ENCODE data around the gene CCDC85B. TPM values are rescaled to one million over a fixed set of nuclear protein-coding genes. Genes with fewer than 3 reads are reported as not detected.

CCDC85B gene
- polyA plus RNA-seq, 1 of the 3 experiments (the other 2 are of a cell fraction), result 52.8 TPM

GRCh38 chr11:65916391-65916790 lies 25.9 kb downstream of the CCDC85B start:
- DNase-seq, result no peak
- Histone ChIP-seq H3K27me3 (ENCODE audit: insufficient read depth) (no peaks in the 10 kb centered on the region), H3K27ac (ENCODE audit: low read depth in 2 of 2, low read length in 1 of 2) (peak overlapping the region; percentile 84 to 97; a peak in 3 of 4 replicates), H3K4me3 (ENCODE audit: low read depth in 2 of 2, low read length in 1 of 2) (peak overlapping the region in 1 of 2 experiments; percentile 28; a peak in 1 of 4 replicates), H3K4me2 (peak overlapping the region; percentile 96), H4K20me1 (ENCODE audit: insufficient read depth) (0 out of 2 replicates have a peak, but pooled peaks cover 4% of the 10 kb centered on the region), H3K9me2 (no peaks in the 10 kb centered on the region), H3K9me3 (no peaks in the 10 kb centered on the region), H2AFZ (ENCODE audit: low read depth) (no peak overlapping the region), H3F3A (replicated peaks; ENCODE audit: insufficient read depth) (peaks cover 22% of the 10 kb centered on the region), H3K36me3 (replicated peaks in 1 of 2; ENCODE audit: control insufficient read depth in 1 of 2, insufficient read depth in 2 of 2, low read length in 1 of 2) (peaks cover 2 to 4% of the 10 kb centered on the region in 2 experiments), H3K9ac (peak overlapping the region; percentile 99; the same call in 1 of the 2 replicates), H3K79me2 (ENCODE audit: insufficient read depth) (peaks cover 78% of the 10 kb centered on the region), H3K4me1 (ENCODE audit: control insufficient read depth in 1 of 2, insufficient read depth in 2 of 2, low read depth in 1 of 2, low read length in 1 of 2) (peaks cover 37 to 65% of the 10 kb centered on the region in 2 experiments; a peak in 3 of 4 replicates)
- no peak for TF ChIP-seq RFX5 (IDR thresholded peaks at IDR 0.05; ENCODE audit: low read length)
- ChIA-PET POLR2A (no interaction called here), CTCF (interaction anchor here (1.3 to 3.3 kb wide), 3 partner anchors 28 to 50 kb away, joined by 3 to 24 read pairs (median 7); partner anchors contain the start of gene FIBP)
- 83% methylated on average over 5 of the region's 7 CpGs for WGBS (ENCODE audit: low lambda C conversion rate)

DNA sequence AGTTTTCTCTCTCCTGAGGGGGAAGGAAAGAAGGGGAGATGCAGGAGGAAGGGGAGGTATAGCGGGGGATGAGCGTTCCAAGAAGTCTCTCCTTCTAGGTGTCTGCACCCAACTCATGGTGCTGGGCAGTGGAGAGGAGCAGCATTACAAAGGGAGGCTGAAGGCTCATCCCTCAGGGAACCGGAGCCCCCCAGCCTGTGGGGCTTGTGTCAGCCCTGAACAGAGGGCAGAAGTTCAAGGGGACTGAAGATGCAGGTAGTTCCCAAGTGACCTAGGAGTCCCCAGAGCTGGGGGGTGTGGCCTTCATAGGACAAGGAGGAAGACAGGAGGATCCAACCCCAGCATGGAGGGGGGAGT lies 26.6 kb downstream of the CCDC85B start:
- DNase-seq, result no peak
- Histone ChIP-seq H4K20me1 (ENCODE audit: insufficient read depth) (0 out of 2 replicates have a peak, but pooled peaks cover 4% of the 10 kb centered on the region), H3K9me3 (no peaks in the 10 kb centered on the region), H3F3A (replicated peaks; ENCODE audit: insufficient read depth) (peaks cover 20% of the 10 kb centered on the region), H3K4me3 (ENCODE audit: low read depth in 2 of 2, low read length in 1 of 2) (peak overlapping the region in 1 of 2 experiments; percentile 90; a peak in 3 of 4 replicates), H3K27ac (ENCODE audit: low read depth in 2 of 2, low read length in 1 of 2) (peak overlapping the region in 1 of 2 experiments; percentile 97; a peak in 2 of 4 replicates), H3K9ac (peak overlapping the region; percentile 99; the same call in 1 of the 2 replicates), H3K27me3 (ENCODE audit: insufficient read depth) (no peaks in the 10 kb centered on the region), H3K36me3 (replicated peaks in 1 of 2; ENCODE audit: control insufficient read depth in 1 of 2, insufficient read depth in 2 of 2, low read length in 1 of 2) (peaks cover 6 to 7% of the 10 kb centered on the region in 2 experiments), H3K9me2 (no peaks in the 10 kb centered on the region), H3K79me2 (ENCODE audit: insufficient read depth) (peaks cover 82% of the 10 kb centered on the region), H2AFZ (ENCODE audit: low read depth) (no peak overlapping the region), H3K4me1 (ENCODE audit: control insufficient read depth in 1 of 2, insufficient read depth in 2 of 2, low read depth in 1 of 2, low read length in 1 of 2) (peaks cover 32 to 58% of the 10 kb centered on the region in 2 experiments; a peak in 3 of 4 replicates), H3K4me2 (peak overlapping the region; percentile 96)
- WGBS (ENCODE audit: low lambda C conversion rate), result 88% methylated on average over 3 of the region's 3 CpGs
- ChIA-PET POLR2A (interaction anchor here (1.3 kb wide), 1 partner anchor 21 kb away, joined by 3 read pairs; no protein-coding TSS in a partner anchor), CTCF (interaction anchor here (1.5 to 3.3 kb wide), 3 partner anchors 27 to 51 kb away, joined by 3 to 24 read pairs (median 9); partner anchors contain the start of gene CCDC85B)
- TF ChIP-seq ZBTB33 (IDR thresholded peaks at IDR 0.05; ENCODE audit: borderline replicate concordance, low read depth) (no peak), USF1 (IDR thresholded peaks at IDR 0.05; ENCODE audit: borderline replicate concordance, low read depth) (no peak), EZH2phosphoT487 (IDR thresholded peaks at IDR 0.05; ENCODE audit: borderline replicate concordance, low read depth) (no peak), CHD2 (IDR thresholded peaks at IDR 0.05; ENCODE audit: low read length, partially characterized antibody) (no peak), JUND (IDR thresholded peaks at IDR 0.05) (no peak), NFIC (IDR thresholded peaks at IDR 0.05; ENCODE audit: borderline replicate concordance) (no peak), REST (IDR thresholded peaks at IDR 0.05; ENCODE audit: low read depth, low read length) (no peak), MEF2A (IDR thresholded peaks at IDR 0.05; ENCODE audit: borderline replicate concordance, low read depth) (no peak)
- TF ChIP-seq, protein P1, sequence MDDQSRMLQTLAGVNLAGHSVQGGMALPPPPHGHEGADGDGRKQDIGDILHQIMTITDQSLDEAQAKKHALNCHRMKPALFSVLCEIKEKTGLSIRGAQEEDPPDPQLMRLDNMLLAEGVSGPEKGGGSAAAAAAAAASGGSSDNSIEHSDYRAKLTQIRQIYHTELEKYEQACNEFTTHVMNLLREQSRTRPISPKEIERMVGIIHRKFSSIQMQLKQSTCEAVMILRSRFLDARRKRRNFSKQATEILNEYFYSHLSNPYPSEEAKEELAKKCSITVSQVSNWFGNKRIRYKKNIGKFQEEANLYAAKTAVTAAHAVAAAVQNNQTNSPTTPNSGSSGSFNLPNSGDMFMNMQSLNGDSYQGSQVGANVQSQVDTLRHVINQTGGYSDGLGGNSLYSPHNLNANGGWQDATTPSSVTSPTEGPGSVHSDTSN (IDR thresholded peaks at IDR 0.05), result no peak
- TF ChIP-seq, protein P2, sequence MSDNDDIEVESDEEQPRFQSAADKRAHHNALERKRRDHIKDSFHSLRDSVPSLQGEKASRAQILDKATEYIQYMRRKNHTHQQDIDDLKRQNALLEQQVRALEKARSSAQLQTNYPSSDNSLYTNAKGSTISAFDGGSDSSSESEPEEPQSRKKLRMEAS (IDR thresholded peaks at IDR 0.05; ENCODE audit: low read depth), result no peak

Data from SK-N-SH (cell line).